Type B pancreatic cell (in vitro differentiated cells): ENCODE results near the gene FRZB. TPM values are rescaled to one million over a fixed set of nuclear protein-coding genes. Genes with fewer than 3 reads are reported as not detected.

Experiments used
- DNase-seq: peaks from one replicate; pipeline ENCODE4 v3.0.0; 2021; ENCODE audit warnings: mixed read lengths; ENCODE audit not compliant: unreplicated experiment; ENCODE audit errors: extremely low spot score
- H3K27ac Mint-ChIP-seq: 2 replicates; pipeline ENCODE4 v1.8.0; 2021; ENCODE audit warnings: mild to moderate bottlenecking, mixed read lengths
- H3K27me3 Mint-ChIP-seq: 2 replicates; pipeline ENCODE4 v1.8.0; 2021; ENCODE audit warnings: mixed read lengths
- H3K36me3 Mint-ChIP-seq: 2 replicates; pipeline ENCODE4 v1.8.0; 2021; ENCODE audit warnings: mixed read lengths
- H3K4me1 Mint-ChIP-seq: one replicate; pipeline ENCODE4 v1.8.0; 2021; ENCODE audit warnings: mixed read lengths; ENCODE audit not compliant: unreplicated experiment
- H3K4me3 Mint-ChIP-seq: 2 replicates; pipeline ENCODE4 v1.8.0; 2021; ENCODE audit warnings: mild to moderate bottlenecking, mixed read lengths
- H3K9me3 Mint-ChIP-seq: 2 replicates; pipeline ENCODE4 v1.8.0; 2021; ENCODE audit warnings: mixed read lengths
- total RNA-seq: library from RNA; stranded (reverse); gene quantifications from 2 replicates; pipeline ENCODE4 v1.2.1, GENCODE V29; 2021; ENCODE audit warnings: low replicate concordance
- TF ChIP-seq, protein P1 (sequence below): fragments of 200-600 bp; sonication (generic); conservative IDR thresholded peaks from 2 replicates; pipeline ENCODE4 v1.5.0; 2021; ENCODE audit warnings: antibody characterized with exemption, mild to moderate bottlenecking

Gene FRZB
- total RNA-seq, 1 donor from 2014 or later = 17.1 TPM

- H3K4me1 Mint-ChIP-seq = peaks cover 44% of the 10 kb centered on the region
- no peak overlapping the region for H3K4me3 Mint-ChIP-seq
- no peak for DNase-seq
- H3K36me3 Mint-ChIP-seq = no peaks in the 10 kb centered on the region
- H3K27me3 Mint-ChIP-seq = peaks cover 5% of the 10 kb centered on the region
- no peaks in the 10 kb centered on the region for H3K9me3 Mint-ChIP-seq
- TF ChIP-seq, protein P1, sequence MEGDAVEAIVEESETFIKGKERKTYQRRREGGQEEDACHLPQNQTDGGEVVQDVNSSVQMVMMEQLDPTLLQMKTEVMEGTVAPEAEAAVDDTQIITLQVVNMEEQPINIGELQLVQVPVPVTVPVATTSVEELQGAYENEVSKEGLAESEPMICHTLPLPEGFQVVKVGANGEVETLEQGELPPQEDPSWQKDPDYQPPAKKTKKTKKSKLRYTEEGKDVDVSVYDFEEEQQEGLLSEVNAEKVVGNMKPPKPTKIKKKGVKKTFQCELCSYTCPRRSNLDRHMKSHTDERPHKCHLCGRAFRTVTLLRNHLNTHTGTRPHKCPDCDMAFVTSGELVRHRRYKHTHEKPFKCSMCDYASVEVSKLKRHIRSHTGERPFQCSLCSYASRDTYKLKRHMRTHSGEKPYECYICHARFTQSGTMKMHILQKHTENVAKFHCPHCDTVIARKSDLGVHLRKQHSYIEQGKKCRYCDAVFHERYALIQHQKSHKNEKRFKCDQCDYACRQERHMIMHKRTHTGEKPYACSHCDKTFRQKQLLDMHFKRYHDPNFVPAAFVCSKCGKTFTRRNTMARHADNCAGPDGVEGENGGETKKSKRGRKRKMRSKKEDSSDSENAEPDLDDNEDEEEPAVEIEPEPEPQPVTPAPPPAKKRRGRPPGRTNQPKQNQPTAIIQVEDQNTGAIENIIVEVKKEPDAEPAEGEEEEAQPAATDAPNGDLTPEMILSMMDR = no peak
- no peak overlapping the region for H3K27ac Mint-ChIP-seq
Measured at GRCh38 chr2:182819412-182819811, 47.0 kb downstream of the FRZB start.

- Mint-ChIP-seq H3K27ac (no peak overlapping the region), H3K4me3 (no peak overlapping the region), H3K36me3 (no peaks in the 10 kb centered on the region), H3K27me3 (peaks cover 3% of the 10 kb centered on the region), H3K9me3 (no peaks in the 10 kb centered on the region), H3K4me1 (peaks cover 42% of the 10 kb centered on the region)
- TF ChIP-seq, protein P1 = no peak
- no peak for DNase-seq
Measured at GRCh38 chr2:182818925-182819324, 47.5 kb downstream of the FRZB start.

GRCh38 chr2:182818501-182818900, 47.9 kb downstream of the FRZB start:
- no peaks in the 10 kb centered on the region for H3K9me3 Mint-ChIP-seq
- H3K36me3 Mint-ChIP-seq = no peaks in the 10 kb centered on the region
- H3K27me3 Mint-ChIP-seq = peaks cover 2% of the 10 kb centered on the region
- no peak overlapping the region for H3K4me3 Mint-ChIP-seq
- TF ChIP-seq, protein P1 = no peak
- H3K4me1 Mint-ChIP-seq = peaks cover 40% of the 10 kb centered on the region
- no peak overlapping the region for H3K27ac Mint-ChIP-seq
- no peak for DNase-seq

DNA sequence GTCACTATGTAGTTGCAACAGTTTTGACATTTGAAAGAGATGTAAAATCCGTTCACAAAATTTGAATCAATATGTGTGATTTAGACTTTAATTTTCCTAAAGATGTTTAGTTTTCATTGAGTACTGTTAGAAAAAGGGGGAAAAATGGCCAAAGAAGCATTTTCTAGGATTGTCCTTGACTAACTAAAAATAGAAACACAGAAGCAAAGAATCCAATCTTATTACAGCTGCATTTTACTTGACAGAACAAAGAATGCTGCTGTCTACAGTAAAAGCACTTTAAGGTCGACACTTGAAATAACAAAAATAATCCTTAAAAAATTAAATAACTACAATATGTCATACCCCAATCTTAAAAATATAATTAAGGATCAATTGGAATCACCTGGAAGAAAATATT, 48.9 kb downstream of the FRZB start:
- H3K36me3 Mint-ChIP-seq = no peaks in the 10 kb centered on the region
- peaks cover 32% of the 10 kb centered on the region for H3K4me1 Mint-ChIP-seq

GRCh38 chr2:182816866-182817265, 49.6 kb downstream of the FRZB start:
- no peak for DNase-seq
- no peaks in the 10 kb centered on the region for H3K36me3 Mint-ChIP-seq
- TF ChIP-seq, protein P1 = no peak
- no peaks in the 10 kb centered on the region for H3K27me3 Mint-ChIP-seq
- no peak overlapping the region for H3K4me3 Mint-ChIP-seq
- no peak overlapping the region for H3K27ac Mint-ChIP-seq
- peaks cover 32% of the 10 kb centered on the region for H3K4me1 Mint-ChIP-seq
- H3K9me3 Mint-ChIP-seq = no peaks in the 10 kb centered on the region

More for the DNA sequence above, 48.9 kb downstream of the FRZB start:
- Mint-ChIP-seq H3K27ac (no peak overlapping the region), H3K4me3 (no peak overlapping the region), H3K27me3 (no peaks in the 10 kb centered on the region), H3K9me3 (no peaks in the 10 kb centered on the region)
- TF ChIP-seq, protein P1 = no peak
- DNase-seq = no peak

DNA sequence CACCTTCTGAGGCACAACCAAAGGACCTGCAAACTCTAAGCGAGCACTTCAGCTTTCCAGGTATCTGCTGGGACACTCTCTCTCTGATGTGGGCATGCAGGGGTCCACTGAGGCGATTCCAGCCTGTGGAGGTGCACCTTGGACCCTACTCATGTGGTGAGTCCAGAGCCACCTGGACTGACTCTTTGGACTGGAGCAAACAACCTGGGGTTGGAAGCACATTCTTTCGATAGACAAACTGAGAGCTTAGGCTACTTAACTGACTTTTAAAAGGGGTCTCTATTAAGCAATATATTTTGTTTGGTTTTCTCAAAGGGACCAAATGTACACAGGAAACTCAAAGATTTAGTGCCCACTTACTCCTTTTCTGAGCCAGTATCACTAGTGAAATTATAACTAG, 51.6 kb downstream of the FRZB start:
- H3K9me3 Mint-ChIP-seq = no peaks in the 10 kb centered on the region
- peaks cover 29% of the 10 kb centered on the region for H3K4me1 Mint-ChIP-seq
- TF ChIP-seq, protein P1 = no peak
- H3K27ac Mint-ChIP-seq = no peak overlapping the region
- no peak for DNase-seq
- peaks cover 3% of the 10 kb centered on the region for H3K27me3 Mint-ChIP-seq
- no peaks in the 10 kb centered on the region for H3K36me3 Mint-ChIP-seq
- no peak overlapping the region for H3K4me3 Mint-ChIP-seq
